ELF-1 (cell line): ENCODE data around the gene PSMA2.

ENCODE experiments used
- DNase-seq: peaks from one replicate; pipeline ENCODE4 v3.0.0-alpha.2; 2016; ENCODE audit warnings: low read depth, low spot score

PSMA2 gene

DNA sequence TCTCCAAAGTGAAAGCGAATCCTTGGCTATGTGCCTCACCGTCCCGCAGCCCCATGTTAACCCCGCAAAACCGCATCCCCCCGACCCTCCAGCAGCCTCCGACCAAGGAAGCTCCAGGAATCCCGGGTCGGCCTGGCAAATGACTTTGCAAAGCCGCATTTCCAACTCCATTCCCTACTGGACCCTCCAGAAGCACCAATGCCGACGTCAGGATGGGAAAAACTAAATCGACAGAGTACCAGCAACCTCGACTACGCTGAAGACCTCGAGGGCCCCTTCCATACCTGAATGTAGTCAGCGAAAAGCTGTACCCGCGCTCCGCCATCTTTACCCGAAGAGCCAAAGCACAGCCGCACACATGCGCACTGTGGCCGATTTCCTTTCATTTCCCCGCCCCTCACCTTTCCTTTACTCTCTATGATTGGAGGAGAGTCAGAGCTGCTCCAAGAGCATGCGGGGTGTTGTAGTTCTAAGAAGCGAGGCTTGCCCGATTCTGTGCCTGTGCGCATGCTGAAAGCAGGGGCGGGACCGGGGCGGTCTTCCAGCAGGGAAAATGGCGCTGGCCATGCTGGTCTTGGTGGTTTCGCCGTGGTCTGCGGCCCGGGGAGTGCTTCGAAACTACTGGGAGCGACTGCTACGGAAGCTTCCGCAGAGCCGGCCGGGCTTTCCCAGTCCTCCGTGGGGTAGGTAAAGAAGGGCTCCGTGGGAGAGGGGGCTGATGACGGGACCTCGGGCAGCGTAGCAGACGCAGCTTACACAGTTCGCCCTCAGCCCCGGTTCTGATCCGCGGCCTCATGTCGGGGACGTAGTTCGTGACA is at the start of gene PSMA2, which contains the start of gene MRPL32:
Gene PSMA2 (minus strand): TSS at position 341 of the 818 bp plus-strand sequence. CDS start 16 bp downstream, at position 325.
Gene MRPL32 (plus strand): TSS at position 543 of the 818 bp plus-strand sequence. CDS start 11 bp downstream, at position 554.
- peak; percentile 98 for DNase-seq

DNA sequence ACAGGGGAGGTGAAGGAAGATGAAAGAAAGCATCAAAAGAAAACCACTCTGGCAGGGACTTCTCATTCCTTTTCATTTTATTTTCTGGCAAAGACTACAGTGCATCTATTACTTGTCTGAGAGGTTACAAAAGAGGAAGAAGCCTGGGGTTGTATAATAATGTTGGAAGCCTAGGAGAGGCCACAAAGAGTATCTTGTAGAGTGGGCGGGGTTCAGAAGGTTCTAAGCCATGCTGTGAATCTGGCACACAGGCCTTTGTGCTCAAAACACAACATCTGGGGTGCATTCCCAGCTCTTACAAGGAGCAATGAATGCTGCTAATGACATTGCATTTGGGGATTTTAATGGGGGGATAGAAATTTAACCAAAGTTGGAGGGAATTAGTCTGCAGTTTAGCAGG is 49.6 kb upstream of the PSMA2 start:
- no peak for DNase-seq

DNA sequence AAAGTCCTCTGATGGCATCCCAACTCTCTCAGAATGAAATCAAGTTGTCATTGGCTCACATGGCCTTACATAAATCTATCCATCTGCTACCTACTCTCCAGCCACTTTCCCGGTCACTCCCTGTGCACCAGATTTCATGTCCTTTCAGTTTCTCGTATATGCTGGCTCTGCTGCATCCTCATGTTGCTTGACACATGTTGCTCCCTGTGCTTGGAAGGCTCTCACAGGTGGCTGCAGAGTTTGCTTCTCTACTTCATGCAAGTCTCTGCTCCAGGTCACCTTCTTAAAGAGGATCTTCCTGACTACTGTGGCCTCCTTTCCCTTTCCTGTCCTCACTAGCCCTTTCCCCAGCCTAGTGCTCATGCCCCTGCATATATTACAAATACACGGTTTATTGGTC is 48.5 kb upstream of the PSMA2 start:
- no peak for DNase-seq

DNA sequence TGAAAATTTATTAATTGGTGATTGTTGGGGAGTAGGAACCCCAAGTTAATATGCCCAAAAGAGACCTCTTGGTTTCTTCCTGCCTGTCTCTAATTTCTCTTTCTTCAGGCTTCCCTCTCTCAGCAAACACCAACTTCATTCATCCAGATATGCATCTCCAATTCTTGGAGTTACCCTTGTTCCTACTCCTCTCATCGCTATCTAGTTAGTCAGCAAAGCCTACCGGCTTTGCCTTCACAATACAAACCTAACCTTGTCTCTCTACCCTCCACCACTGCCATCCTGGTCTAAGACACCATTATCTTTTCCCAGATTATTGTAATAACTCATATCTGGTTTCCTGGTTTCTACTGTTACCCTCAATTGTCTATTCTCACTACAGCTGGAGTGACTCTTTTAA is 48.1 kb upstream of the PSMA2 start:
- DNase-seq = no peak

DNA sequence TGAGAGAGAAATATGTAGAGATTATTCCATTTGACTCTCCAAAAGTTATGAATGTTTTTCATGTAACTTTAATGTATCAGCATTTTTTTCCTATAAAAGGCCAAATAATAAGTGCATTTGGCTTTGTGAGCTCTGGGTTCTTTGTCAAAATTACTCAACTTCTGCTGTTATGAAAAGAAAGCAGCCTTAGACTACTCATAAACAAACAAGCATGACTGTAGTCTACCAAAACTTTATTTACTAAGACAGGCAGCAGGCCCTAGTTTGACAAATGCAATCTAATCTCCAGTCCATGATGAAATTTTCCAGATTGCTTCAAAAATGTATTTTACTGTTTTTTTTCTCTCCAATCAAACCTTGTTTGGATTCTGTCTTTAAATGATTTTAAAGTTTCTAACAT is 46.5 kb upstream of the PSMA2 start:
- no peak for DNase-seq

DNA sequence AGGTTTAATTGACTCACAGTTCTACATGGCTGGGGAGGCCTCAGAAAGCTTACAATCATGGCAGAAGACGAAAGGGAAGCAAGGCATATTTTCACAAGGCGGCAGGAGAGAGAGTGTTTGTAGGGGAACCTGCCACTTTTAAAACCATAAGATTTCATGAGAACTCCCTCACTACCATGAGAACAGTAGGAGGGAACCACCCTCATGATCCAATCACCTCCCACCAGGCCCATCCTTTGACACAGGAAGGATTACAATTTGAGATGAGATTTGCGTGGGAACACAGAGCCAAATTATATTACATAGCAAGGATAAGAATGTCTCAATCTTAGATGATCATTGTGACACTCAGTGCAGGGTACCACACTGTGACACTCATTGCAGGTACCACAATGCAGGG is 44.4 kb upstream of the PSMA2 start:
- no peak for DNase-seq

DNA sequence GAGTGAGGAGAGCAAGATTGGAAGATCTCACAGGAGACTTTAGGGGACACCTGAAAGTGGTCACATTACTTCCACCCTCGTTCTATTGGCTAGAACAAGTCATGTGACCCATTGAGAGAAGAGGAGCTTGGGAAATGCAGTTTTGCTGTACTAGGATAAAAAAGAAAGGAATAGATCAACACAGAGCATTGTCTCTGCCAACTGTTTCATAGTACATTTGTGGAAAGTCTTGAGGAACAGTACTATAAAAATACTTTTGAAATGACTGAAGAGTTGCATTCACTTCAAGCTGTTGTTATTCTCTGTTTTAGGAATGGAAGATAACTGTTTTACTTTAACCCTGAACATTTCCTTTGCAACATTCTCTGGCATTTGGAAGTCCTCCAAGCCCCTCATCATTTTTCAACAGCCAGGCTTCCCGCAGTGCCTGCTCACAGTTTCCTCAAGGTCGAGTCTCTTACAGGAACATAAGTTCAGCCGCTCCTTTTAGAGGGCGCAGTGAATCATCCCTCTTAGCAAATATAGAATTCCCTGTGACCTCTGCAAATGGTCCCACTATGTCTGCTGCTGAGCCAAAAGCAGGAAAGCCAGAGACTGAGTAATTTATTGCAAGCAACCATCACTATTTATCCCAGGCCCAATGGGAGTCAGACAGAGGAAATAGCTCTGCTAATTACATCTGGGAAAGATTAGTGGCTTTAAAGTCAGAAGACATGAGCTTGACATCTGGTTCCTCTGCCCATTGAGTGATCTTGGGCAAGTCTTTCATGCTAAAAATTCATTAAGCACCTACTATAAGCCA is 40.9 kb upstream of the PSMA2 start:
- no peak for DNase-seq

DNA sequence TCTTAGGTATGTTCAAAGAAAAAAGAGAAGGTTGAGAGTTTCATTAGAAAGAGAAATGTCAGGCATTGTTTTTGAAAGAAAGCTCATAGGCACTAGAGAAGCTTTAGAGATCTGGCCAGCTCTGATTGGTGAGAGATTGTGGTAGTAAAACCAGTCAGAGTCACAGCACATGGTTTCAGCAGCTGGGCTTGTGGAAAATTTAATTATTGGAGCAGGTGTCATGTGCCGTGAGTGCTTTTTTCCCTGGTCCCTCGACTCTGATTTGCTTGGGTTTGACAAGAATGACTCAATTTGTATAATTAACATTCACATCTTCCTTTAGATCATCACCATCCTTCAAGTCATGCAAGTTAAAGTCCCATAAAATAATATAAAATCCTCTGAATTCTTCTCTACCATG is 35.4 kb upstream of the PSMA2 start:
- no peak for DNase-seq

DNA sequence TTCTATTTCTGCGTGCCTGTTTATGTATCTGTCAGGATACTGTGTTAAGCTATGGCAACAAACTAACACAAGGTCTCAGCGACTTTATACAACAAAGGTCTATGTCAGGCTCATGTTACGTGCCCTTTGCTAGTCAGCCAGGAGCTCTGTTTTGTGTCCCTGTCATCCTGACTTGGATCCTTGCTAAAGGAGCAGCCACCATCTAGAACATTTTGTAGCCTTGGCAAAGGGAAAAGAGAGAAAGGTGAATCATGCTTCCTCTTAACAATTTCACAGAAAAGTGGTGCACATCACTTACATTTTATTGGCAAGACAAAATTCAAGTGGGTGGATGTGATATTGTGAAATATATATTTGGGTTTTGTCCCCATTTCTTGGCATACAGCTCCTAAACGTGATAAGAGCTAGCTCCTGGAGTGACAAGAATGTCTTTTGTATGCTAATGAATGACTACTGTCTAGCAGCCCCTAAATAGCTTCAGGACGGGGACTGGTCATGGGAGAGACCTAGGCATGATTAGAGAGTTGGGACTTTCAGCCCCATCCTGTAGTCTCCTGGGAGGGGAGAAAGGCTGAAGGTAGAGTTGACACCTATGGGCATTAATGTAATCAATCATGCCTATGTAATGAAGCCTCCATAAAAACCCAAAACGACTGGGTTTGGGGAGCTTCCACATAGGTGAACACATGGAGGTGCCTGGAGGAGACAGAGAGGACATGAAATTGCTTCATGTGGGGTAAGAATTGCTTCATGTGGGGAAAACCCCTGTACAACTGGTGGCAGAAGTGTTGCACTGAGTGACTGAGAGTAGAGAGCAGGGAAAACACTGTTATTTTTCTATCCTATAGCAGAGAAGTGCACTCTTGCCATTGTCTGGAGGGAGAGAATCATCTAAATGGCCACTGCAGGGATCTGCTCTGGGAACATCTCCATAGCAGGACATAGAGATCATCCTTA is 33.2 kb upstream of the PSMA2 start:
- peak; percentile 61 for DNase-seq

DNA sequence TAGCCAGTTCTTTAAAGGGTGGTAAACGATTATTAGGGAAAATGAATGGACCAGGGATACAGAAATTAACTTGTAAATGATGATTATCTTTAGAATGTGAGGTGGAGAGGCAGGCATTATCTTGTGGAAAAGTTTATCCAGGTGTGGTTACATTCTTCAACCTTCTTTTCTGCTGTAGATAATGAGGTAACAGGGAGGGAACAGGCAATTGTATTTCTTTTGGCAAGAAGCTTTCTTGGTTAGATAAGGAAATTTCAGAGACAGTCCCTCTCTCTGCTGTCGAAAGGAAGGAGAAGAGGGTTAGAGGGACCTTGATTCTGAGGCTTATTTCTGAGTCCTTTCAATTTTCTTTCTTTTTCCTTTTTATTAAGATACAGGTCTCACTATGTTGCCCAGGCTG is 32.3 kb upstream of the PSMA2 start:
- DNase-seq = no peak

DNA sequence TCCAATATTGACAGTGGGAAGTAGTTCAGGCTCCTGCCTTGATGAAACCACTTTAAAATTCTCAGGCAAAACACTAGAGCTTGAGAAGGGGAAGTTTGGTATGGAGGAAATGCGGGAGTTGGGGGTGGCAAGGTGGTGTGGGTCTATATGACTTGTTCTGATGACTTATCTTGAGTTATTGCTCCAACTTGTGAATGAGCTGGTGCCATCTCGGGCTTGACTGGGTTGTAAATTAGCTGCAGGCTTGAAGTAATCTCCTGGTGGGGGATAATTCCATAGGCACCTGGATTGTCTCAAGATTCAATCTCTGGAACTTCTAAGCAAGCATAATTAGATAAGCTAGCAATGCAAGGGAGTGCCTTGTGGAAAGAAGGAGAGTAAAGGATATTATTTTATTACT is 29.2 kb upstream of the PSMA2 start:
- no peak for DNase-seq

DNA sequence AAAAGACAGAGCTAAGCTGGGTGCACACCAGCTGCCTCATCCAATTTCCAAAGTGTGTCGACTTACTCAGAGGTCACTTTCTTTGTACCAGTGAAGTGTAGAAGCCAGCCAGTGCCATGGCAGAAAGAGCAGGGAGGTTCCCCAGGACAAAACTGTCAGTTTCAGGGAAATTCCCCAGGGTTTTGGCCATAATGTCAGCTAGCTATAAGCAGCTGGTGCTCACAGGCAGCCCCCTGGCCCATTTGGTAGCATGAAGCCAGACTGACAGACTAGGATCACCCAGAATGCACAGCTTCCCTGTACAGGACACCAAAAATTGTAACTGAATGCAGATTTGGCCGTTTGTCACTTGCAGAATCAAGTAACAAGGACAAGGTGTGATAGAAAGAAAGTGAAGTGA is 28.8 kb upstream of the PSMA2 start:
- DNase-seq = no peak

DNA sequence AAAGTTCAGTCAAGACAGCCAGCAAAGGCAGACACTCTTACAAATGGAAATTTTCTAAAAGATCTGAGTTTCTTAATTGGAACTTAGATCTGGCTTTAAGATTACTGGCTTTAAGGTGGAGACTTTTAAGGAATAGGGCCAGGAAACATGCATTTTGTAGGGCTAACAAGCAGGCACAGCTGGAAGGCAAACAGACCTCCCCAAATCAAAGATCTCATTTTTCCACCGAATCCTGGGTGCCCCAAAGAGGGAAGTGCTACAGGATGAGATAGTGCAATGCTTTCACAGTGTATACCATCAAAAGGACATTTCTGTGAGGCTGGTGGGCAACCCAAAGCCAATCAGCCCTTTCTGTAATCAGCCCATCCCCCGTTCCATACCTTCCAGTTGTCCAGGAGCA is 27.6 kb upstream of the PSMA2 start:
- DNase-seq = no peak

DNA sequence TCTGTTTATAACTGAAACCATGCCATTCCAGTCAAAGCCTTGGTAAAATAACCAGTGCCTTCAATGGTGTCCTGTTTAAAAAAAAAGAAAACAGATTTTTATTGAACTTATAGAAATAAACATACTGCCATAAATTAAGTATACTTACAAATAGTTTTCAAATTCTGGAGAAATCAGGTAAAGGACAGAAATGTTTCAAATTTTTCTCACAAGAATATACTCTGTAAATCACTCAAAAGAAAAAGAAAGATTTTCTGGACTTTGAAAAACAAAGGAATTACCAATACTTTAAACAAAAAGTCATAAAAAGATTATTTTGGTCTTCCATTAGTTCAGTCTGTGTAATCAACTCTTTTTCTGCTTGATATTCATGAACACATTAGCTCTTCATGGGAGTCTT is 24.1 kb upstream of the PSMA2 start:
- no peak for DNase-seq

DNA sequence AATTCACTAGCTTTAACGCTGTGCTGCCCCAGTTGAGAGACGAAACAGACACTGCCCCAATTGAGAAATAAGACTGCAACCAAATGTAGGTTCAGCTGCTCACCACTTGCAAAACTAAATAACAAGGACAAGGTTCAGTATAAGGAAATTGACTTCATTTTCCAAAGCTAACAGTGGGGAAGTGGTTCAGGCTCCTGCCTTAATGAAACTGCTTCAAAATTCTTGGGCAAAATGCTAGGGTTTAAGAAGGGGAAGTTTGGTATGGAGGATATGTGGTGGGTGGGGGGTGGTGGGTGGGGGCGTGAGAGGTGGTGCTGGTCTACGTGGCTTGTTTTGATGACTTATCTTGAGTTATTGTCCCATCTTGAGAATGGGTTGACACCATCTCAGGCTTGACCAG is 22.0 kb upstream of the PSMA2 start:
- no peak for DNase-seq

DNA sequence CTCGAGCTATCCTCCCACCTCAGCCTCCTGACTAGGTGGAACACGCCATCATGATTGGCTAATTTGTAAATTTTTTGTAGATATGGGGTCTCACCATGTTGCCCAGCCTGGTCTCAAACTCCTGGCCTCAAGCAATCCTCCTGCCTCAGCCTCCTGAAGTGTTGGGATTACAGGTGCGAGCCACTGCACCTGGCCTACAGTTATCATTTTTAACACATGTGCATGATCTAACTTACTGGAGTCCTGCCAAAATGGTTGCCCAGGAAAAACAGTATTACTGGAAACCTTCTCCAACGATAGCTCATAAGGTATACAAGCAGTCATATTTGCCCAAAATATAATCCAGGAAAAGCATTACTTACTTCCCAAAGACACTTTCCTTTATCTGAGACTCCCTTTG is 20.4 kb upstream of the PSMA2 start:
- no peak for DNase-seq

DNA sequence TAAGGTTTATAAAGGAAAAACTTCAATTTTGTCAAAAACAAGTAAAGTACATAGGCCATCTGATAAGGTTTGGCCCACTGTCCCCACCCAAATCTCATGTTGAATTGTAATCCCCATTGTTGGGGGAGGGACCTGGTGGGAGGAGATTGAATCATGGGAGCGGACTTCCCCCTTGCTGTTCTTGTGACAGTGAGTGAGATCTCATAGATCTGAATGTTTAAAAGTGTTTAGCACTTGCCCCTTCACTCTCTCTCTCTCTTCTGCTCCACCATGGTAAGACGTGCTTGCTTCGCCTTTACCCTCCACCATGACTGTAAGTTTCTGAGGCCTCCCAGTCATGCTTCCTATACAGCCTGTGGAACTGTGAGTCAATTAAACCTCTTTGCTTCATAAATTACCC is 18.4 kb upstream of the PSMA2 start:
- no peak for DNase-seq

DNA sequence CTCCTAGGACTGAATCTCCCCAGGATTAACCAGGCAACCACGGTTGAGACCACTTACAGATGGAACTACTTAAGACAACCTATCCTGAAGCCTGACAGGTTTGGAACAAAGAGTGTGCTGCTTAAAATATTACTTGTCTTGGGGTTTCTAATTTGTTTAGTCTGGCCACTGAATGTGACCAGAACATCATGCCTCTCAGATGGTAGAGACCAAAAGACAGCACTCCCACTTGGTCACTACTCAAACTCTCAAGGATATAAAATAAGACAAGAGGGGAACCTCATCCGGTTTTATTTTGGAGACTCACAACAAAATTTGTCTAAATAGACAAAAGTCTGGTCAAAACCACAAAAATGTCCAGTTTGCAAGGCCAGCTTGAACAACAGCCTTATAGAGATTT is 15.5 kb upstream of the PSMA2 start:
- no peak for DNase-seq

DNA sequence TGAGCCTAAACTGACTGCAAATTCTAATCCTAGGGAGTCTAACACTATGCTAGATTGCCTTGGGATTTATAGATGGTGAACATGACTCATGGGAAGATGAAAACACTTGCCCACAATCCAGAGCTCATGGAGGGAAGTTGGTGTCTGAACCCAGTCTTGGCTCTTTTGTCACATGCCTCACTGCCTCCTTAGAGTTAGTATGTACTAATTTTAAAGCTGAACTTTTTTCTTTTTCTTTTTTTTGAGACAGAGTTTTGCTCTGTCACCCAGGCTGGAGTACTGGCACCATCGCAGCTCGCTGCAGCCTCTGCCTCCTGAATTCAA is 14.6 kb upstream of the PSMA2 start:
- DNase-seq = no peak

DNA sequence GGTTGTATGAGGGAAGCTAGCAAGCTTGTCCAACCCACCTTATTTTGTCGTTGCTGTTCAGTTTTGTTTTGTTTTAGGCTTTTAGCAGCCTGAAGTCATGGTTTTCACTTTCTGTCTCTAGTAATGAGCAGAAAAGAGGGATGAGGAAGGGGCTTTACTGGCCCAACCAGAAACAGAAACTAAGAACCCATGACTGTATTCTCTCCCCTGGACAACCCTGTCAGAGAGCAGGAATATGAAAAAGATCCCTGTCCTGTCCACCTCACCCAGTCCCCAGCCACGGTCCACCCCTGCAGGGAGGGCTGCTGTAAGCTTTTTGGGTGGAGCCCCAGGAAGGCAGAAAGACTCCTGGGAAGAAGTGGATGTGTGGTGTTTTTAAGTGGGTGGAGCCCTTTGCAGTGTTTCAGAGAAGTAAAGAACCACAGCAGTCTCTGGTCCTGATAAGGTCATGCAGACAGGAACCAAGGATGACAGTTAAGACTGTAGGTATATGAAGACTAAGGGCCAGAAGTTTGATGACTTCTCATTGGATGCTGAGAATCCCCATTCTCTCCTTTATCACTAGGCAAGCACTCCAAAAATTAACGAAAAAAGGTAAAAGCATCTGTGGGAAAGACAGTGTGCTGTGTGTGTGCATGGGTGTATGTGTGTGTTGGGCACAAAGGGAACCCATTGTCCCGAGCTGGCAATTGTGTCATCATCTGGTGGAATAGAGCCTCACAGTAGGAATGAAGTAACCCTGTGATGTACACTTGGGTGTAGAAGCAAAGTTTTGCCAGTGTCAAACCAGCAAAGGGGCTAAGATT is 14.1 kb upstream of the PSMA2 start:
- peak; percentile 15 for DNase-seq
